Measurements from ENCODE around the gene CTPS1.

CTPS1 gene

GRCh38 chr1:41003640-41004220, 24.2 kb downstream of the CTPS1 start:
- DNase-seq = peak; percentile 12

- no peak for DNase-seq
Observed at GRCh38 chr1:41005876-41006275, 26.4 kb downstream of the CTPS1 start.

- no peak for DNase-seq
Observed at GRCh38 chr1:41006942-41007865, 27.7 kb downstream of the CTPS1 start.

- no peak for DNase-seq
Observed at GRCh38 chr1:41009466-41009865, 30.0 kb downstream of the CTPS1 start.

- no peak for DNase-seq
Observed at GRCh38 chr1:41010345-41010744, 30.8 kb downstream of the CTPS1 start.

GRCh38 chr1:41013024-41013423, 33.5 kb downstream of the CTPS1 start:
- DNase-seq = no peak

GRCh38 chr1:41013796-41014195, 34.3 kb downstream of the CTPS1 start:
- no peak for DNase-seq

GRCh38 chr1:41014871-41015270, 35.4 kb downstream of the CTPS1 start:
- no peak for DNase-seq

GRCh38 chr1:41015281-41015896, 35.9 kb downstream of the CTPS1 start:
- DNase-seq = no peak

GRCh38 chr1:41015897-41016470, 36.5 kb downstream of the CTPS1 start:
- no peak for DNase-seq

GRCh38 chr1:41017141-41018017, 37.9 kb downstream of the CTPS1 start:
- no peak for DNase-seq

GRCh38 chr1:41018018-41018410, 38.5 kb downstream of the CTPS1 start:
- no peak for DNase-seq

- DNase-seq = no peak
Observed at GRCh38 chr1:41019353-41019745, 39.9 kb downstream of the CTPS1 start.

- DNase-seq = no peak
Observed at GRCh38 chr1:41020109-41020576, 40.6 kb downstream of the CTPS1 start.

- no peak for DNase-seq
Observed at GRCh38 chr1:41020654-41021053, 41.2 kb downstream of the CTPS1 start.

- no peak for DNase-seq
Observed at GRCh38 chr1:41021526-41022308, 42.2 kb downstream of the CTPS1 start, which contains the start of gene SLFNL1. Gene SLFNL1, minus strand, starts transcription at chr1:41021725. Its CDS starts 1,065 bp downstream, at chr1:41020660.

GRCh38 chr1:41022424-41022823, 42.9 kb downstream of the CTPS1 start:
- no peak for DNase-seq

GRCh38 chr1:41023279-41023990, 43.9 kb downstream of the CTPS1 start:
- DNase-seq = peak; percentile 15

- DNase-seq = no peak
Observed at GRCh38 chr1:41024953-41025352, 45.5 kb downstream of the CTPS1 start.

GRCh38 chr1:41025979-41026819, 46.7 kb downstream of the CTPS1 start:
- DNase-seq = no peak
